Right lung (tissue), 5 donors: ENCODE data around the gene TOP3B. TPM values are rescaled to one million over a fixed set of nuclear protein-coding genes. Genes with fewer than 3 reads are reported as not detected.
A peak's percentile ranks its signal among the peaks of the same experiment; 100 is the strongest.
"Not testable (repeated sequence)": the region's sequence is repeated elsewhere in the genome, so short reads cannot be mapped to it uniquely, and the experiment has no call there.

ENCODE experiments used
- DNase-seq, 2 donors: peaks; one replicate each; pipeline ENCODE4 v3.0.0-alpha.2; 2013
- polyA plus RNA-seq, 5 donors: library from polyadenylated mRNA; unstranded; fragments of 120-200 nt; gene quantifications; one replicate each; pipeline versions ENCODE4 v1.2.1 to v1.2.3, GENCODE V29; 2013; ENCODE audit warnings: inconsistent platforms in 1 of 5, low replicate concordance in 1 of 5; ENCODE audit not compliant: insufficient read length in 5 of 5, insufficient read depth in 1 of 5

Gene TOP3B
- polyA plus RNA-seq, 5 donors: 26.5 to 32.3 (median 28.4) TPM

DNA sequence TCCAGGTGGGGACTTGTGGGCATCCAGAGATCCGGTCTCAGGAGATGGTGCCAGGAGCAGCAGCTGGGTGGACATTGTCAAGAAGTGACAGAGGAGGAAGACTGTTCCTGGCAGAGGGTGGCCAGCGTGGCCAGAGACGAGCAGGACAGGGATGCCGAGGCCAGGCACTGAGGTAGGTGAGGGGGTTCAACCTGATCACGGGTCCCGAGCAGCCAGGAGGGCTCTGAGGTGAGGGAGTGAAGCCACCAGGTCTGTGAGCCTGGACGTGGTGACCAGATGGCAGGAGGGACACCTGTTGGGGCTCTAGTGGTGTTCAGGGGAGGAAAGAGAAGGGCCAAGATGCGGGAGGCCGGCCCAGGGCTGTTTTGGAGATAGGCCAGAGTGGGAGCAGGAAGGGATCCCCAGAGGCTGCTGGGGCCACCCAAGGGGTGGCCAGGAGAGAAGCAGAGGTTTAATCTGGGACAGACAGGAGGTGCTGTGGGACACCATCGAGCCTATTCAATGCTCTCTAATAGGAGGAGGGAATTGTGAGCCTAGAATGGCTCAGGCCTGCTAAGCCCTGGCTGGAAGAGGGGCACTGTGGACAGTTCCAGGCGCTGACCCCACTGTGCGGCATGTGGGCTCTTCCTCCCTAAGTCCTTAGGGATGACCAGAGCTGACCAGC lies 36.2 kb downstream of the TOP3B start:
- no peak for DNase-seq

DNA sequence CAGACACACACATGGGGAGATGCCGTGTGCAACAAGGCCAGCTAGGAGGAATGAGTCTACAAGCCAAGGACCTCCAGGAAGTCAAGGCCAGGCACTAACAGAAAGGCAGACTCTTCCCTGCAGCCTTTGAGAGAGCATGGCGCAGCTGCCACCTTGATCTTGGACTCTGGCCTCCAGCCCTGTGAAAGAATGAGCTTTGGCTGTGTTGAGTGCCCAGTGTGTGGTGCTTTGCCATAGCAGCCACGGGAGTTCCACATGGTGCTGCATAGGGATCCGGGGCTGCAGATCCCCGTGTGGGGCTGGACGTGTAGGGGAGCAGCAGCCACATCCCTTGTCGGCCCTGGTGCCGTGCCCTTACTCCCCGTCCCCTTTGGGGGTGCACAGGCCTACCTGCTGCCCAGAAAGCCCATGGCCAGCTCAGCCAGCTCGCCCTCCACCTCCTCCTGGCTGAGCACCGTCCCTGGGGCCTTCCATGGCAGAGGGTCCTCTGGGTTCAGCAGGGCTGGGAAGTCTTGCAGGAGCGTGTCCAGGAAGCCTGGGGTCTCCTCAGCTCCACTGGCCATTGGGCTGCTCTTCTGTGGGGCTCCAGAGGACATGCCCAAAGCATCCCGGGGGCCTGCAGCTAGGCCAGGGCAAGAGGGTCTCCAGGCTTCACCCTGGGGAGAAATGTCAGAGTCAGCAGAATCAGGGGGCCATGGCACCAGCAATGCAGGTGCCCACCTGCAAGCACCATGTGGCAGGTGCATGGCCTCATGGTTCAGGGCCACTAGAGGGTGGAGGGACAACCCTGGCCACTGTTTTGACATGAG lies 36.9 kb downstream of the TOP3B start:
- DNase-seq: no peak

DNA sequence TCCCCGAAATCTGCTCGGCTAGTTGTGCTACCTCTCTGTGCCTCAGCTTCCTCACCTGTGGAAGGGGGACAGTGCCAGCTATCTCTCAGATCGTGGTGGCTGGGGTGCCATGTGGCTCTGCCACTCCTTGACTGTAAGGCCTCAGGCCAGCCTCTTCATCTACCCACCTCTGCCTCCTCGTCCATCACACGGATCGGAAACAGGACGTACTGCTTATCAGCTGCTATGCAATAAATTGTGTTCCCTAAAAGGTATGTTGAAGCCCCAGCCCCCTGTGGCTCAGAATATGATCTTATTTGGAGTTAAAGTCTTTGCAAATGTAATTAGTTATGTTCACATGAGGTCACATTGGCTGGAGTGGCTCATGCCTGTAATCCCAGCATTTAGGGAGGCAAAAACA lies 37.7 kb downstream of the TOP3B start:
- DNase-seq: no peak

GRCh38 chr22:21943571-21944448 lies 38.8 kb downstream of the TOP3B start:
- no peak for DNase-seq

DNA sequence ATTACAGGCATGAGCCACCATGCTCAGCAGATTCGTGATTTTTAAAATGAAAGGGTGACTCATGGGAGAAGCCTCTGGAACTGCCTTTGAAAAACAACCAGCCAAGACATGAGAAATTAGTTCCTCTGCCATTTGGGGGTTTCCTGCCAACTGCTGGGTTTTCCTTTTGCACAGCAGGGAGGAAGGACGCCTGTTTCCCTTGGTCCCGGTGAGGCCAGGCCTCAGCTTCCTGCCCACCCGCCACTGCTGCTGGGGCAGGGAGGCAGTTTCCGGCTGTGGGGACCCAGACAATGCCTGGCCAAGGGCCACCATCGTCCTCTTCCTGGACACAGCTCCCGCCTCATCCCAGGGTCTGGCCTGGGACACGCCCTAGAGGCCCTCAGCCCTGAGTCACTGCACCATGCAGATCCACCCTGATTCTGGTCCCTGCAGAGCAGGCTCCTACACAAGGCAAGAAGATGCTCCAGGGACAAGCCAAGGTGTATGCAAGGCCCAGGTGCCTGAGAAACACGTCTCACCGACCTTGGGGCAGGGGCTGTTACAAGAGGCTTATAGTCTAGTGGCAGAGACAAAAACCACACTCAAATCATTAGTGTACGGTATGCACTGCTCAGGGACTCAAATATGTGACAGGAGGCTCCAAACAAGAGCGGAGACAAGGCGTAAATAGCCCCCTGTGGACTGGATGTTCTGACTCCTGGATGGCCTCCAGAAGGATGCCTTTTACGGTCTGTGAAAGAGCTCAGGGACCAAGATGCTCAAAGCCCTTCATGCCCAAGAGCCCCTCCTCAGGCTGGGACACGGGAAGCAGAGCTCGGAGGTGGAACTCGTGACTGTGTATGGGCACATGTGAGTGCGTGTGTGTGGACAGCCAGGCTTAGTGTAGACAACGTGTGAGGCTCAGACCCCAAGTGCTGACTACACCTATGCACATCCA lies 39.9 kb downstream of the TOP3B start:
- DNase-seq: peak in 1 of 2 donors; percentile 45

- no peak for DNase-seq
Observed at GRCh38 chr22:21941921-21942320, 40.7 kb downstream of the TOP3B start.

- no peak for DNase-seq
Observed at GRCh38 chr22:21940521-21940920, 42.1 kb downstream of the TOP3B start.

DNA sequence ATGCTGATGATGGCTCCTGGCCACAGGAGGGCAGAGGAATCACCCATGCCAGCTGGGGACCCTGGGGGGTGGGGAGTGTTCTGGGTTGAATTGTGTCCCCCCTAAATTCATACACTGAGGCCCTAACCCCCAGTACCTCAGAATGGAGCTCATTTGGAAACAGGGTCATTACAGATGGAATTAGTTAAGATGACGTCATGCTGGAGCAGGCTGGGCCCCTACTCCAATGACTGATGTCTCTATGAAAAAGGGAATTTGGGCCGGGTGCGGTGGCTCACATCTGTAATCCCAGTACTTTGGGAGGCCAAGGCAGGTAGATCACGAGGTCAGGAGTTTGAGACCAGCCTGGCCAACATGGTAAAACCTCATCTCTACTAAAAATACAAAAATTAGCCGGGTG lies 42.7 kb downstream of the TOP3B start:
- not testable (repeated sequence) for DNase-seq

DNA sequence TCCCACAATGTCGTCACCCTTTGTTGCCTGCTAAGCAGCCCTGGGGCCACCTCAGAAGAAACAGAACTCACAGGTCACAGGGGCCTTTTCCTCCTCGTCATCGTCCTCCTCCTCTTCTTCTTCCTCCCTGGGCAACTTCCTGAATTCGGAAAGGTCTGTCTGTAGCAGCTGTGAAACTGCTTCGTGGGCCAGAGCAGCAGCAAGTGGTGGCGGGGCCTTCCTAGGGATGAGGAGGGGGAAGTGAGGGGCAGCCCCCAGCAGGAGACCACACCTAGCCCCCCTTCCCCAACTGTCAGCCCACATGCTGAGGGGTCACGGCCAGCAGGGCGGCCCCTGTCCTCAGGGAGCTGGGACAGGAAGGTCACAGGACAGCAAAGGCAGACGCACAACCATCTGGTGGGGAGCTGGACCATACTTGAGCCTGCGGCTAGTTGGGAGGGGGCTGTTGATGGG lies 43.1 kb downstream of the TOP3B start:
- DNase-seq: no peak

DNA sequence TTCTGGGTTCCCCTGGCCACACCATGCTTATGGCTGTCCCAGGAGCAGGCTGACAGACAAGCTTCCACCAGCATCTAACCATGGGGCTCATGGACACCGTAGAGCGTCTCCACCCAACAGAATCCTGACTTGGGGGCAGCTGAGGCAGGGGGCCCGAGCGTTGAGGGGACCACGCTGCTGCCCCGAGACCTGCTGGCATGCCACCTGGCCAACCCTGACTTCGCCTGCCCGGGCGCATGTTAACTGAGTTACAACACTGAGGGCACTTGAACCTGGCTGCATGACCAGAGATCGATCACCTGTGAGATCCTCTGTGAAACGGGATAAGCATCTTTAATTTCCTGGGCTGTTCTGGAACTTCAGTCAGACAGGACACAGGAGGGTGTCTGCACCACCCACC lies 43.7 kb downstream of the TOP3B start:
- no peak for DNase-seq

- DNase-seq: peak; percentile 96
Observed at GRCh38 chr22:21938071-21938822, 44.3 kb downstream of the TOP3B start.

DNA sequence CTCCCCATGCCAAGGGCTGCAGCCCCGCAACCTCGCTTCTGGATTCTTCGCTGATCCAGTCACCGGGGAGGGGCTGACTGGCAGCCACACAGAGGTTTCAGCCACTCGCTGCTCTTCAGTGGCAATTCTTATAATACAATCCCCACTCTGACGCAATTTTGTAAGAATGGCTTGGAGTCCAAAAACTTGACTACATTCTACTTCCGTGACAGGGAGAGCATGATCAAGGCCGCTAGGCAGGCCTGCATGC lies 44.8 kb downstream of the TOP3B start:
- no peak for DNase-seq

GRCh38 chr22:21937041-21937820 lies 45.4 kb downstream of the TOP3B start:
- no peak for DNase-seq

DNA sequence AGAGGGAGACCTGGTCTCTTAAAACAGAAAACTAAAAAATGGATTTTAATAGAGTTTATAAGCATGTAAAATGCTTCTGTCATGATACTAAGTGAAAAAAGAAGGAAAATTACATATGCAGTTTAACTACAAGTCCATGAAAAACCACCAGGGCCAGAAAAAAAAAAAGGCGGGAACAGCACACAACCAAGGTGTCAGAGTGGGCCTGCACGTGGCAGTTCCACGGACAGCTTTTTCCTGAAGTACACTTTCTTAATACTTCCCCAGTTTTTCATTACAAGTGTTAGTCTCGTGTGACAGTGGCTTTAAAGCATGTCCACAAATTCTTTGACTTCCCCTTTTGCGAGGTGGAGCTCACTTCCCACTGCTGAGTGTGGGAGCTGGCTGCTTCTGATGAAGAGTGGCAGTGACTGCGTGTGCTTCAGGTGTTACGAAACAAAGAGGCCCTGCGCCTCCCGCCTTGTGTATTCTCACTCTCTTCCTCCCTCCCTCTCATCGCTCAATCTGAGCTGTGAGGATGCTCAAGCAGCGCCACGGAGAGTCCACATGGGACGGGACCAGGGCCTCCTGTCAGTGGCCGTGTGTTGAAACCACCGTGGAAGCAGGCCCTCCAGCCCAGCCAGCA lies 46.3 kb downstream of the TOP3B start:
- DNase-seq: no peak

GRCh38 chr22:21933910-21934309 lies 48.7 kb downstream of the TOP3B start:
- DNase-seq: no peak

DNA sequence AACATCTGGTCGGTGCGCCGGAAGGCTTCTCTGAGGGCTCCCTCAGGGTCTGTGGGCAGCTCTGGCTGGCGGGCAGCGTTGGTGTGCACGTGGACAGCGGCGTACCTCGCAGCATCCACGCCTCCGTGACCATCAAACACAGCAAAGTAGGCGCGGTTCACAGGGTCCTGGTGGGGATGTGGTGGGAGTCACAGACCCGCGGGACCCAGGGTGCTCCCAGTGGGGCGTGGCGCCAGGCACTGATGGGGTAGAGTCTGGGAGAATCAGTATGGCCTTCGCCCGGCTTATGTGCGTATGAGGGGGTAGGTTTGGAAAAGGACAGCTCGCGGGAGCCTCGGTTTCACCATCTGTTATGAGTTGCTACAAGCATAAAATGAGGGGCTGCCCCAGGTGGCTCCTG lies 49.2 kb downstream of the TOP3B start:
- DNase-seq: no peak

DNA sequence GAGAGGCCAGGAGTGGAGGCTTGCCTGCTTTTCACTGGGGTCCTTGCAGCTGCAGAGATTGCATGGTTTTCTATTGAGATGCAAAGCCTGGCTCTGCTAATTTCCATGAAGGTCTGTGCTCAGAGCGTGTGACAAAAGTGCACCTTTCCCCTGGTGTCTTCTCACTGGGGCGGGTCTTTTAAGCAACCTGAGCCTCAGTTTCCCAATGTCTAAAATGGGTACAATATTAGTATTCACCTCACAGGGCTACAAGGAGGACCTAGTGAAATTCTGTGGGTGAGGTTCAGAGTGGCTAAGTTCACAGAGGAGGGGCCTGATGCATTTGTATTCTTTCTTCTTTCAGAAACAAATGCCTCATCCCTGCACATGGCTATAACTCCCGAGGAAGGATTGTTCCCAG lies 50.2 kb downstream of the TOP3B start:
- DNase-seq: no peak

- no peak for DNase-seq
Observed at GRCh38 chr22:21931056-21931455, 51.5 kb downstream of the TOP3B start.

DNA sequence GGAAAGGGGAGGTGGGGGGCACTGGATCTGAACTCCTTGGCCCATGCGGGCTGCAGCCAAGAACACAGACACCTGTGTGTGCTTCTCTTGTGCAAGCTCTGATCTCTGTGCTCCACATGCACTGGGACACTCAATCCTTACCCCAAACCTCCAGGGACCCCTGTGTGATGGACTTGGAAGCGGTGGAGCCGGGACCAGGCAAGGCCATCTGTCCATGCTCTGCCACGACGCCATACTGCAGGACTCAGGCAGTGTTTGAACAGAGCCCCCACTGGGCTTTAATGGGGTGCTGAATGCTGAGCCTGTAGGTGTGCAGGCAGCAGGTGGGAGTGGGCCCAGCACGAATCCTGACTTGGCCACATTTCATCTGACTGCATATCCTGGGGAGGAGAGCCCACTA lies 53.3 kb downstream of the TOP3B start:
- DNase-seq: no peak
